GM12891 (cell line): Measurements from ENCODE around the gene FAR1.

ENCODE experiments used
- DNase-seq: peaks from one replicate; pipeline ENCODE4 v3.0.0; 2011; ENCODE audit warnings: low spot score; ENCODE audit not compliant: insufficient read length
- FAIRE-seq: peaks from 2 replicates; lab custom pipeline; 2011; peaks lifted over from hg19 to GRCh38; lab: Jason Lieb, UNC
- PAX5 ChIP-seq: IDR thresholded peaks from 2 replicates; pipeline ENCODE4 v1.6.1; 2011; ENCODE audit warnings: low read length, moderate library complexity, mild to moderate bottlenecking; ENCODE audit not compliant: insufficient read depth, severe bottlenecking
- POLR2A ChIP-seq: IDR thresholded peaks from 2 replicates; pipeline ENCODE4 v1.6.1; 2011; ENCODE audit warnings: low read depth, low read length, control low read depth
- POLR2AphosphoS5 ChIP-seq: IDR thresholded peaks from 2 replicates; pipeline ENCODE4 v1.6.1; 2011; ENCODE audit warnings: low read depth, low read length, control low read depth
- POU2F2 ChIP-seq: IDR thresholded peaks from 2 replicates; pipeline ENCODE4 v1.6.1; 2011; ENCODE audit warnings: low read depth, mild to moderate bottlenecking, control low read depth, low read length, moderate library complexity
- SPI1 ChIP-seq: IDR thresholded peaks from 2 replicates; pipeline ENCODE4 v1.6.1; 2011; ENCODE audit warnings: low read depth, low read length, control low read depth
- TAF1 ChIP-seq: IDR thresholded peaks from 2 replicates; pipeline ENCODE4 v1.6.1; 2011; ENCODE audit warnings: low read depth, low read length, control low read depth

The FAR1 gene

GRCh38 chr11:13771151-13771550 lies 102.7 kb downstream of the FAR1 start:
- no peak for DNase-seq
- TF ChIP-seq TAF1 (no peak), SPI1 (no peak), POLR2A (no peak), POU2F2 (no peak), POLR2AphosphoS5 (no peak), PAX5 (no peak)
- FAIRE-seq = no peak

DNA sequence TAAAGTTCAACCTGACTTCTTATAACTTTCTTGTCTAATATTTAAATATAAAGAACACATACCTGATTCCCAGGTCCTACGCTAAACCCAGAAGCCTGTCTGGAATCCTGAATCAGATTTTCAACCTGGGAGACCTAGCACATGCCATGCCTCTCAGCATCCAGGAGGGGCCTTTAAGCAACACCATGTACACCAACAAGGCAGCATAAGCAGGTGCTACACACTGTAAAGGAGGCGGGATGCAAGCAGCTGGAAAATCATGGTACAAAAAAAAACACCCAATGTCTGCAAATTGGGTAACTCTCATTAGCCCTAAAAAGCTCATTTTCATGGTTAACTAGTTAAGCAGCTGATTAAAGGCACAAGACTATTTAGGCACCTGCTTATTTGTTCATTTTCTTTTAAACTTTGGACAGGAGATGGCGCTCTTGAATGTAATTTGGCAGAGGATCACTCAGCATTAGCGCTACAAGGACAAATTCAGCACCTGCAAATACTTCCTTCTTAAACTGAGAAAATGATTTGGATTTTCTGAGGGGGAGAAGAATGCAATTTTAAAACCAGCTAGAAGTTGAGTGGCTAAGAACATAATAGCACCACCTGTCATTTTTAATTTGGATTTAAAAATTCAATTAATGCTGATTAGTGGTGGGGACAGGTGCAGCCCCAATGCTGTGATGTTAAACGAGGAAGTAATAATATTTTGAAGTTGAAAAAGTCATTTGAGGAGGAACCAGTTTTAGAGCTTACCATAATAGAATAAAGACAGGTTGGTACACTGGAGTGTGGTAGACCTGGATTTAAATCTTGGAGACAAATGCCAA lies 104.0 kb downstream of the FAR1 start:
- TF ChIP-seq SPI1 (no peak), PAX5 (no peak), POLR2AphosphoS5 (no peak)
- DNase-seq (no peak), FAIRE-seq (peak; percentile 60)

GRCh38 chr11:13775471-13775870 lies 107.0 kb downstream of the FAR1 start:
- no peak for FAIRE-seq

DNA sequence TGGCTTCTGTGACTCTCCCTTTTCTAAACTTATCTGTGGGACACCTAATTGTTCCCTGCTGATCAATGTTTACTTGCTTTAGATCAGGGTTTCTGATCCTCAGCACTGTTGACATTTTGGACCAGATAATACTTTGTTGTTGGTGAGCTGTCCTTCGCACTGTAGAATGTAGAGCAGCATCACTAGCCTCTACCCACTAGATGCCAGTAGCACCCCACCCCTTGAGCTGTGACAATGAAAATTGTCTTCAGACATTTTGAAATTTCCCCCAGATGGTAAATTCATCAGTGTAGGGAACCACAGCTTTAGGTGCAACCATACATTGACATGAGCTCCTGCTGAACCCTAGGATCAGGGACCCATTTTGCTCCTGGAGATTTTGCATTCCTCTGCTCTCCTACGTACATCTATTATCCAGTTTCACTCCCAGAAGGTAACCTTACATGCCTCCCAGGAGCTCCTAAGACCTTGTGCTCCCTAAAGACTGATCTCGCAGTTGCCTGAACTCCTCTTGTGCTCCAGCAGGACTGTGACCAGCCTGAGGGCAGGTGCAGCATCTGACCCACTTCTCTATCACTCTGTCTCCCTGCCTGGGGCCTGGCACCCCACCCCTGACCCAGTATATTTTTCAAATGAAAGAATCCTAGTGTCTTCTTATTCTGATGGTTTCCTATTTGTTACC lies 107.8 kb downstream of the FAR1 start:
- DNase-seq = no peak
- TF ChIP-seq POLR2A (no peak), POU2F2 (no peak), SPI1 (no peak), POLR2AphosphoS5 (no peak), PAX5 (no peak)
- no peak for FAIRE-seq

More at GRCh38 chr11:13775471-13775870, 107.0 kb downstream of the FAR1 start:
- TF ChIP-seq PAX5 (no peak), POU2F2 (no peak), TAF1 (no peak), SPI1 (no peak), POLR2AphosphoS5 (no peak), POLR2A (no peak)
- no peak for DNase-seq

DNA sequence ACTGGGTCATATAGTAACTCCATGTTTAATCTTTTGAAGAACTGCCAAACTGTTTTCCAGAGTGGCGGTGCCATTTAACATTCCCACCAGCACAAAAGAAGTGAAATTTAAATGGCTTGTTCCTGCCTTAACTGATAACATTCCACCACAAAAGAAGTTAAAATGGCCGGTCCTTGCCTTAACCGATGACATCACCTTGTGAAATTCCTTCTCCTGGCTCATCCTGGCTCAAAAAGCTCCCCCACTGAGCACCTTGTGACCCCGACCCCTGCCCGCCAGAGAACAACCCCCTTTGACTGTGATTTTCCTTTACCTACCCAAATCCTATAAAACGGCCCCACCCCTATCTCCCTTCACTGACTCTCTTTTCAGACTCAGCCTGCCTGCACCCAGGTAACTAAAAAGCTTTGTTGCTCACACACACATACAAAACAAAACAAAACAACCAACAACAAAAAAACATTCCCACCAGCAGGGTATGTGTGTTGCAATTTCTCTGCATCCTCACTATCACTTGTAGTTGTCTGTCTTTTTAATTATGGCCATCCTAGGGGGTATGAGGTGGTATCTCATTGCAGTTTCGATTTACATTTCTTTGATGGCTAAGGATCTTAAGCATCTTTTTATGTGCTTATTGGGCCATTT lies 109.0 kb downstream of the FAR1 start:
- DNase-seq (no peak), FAIRE-seq (no peak)
- TF ChIP-seq TAF1 (no peak), POLR2AphosphoS5 (no peak), POLR2A (no peak), SPI1 (no peak), POU2F2 (no peak), PAX5 (no peak)

GRCh38 chr11:13778345-13778744 lies 109.9 kb downstream of the FAR1 start:
- TF ChIP-seq POU2F2 = no peak
- no peak for TF ChIP-seq TAF1
- no peak for TF ChIP-seq POLR2AphosphoS5
- no peak for TF ChIP-seq SPI1
- no peak for TF ChIP-seq POLR2A
- no peak for TF ChIP-seq PAX5
- DNase-seq = no peak
- FAIRE-seq = no peak

DNA sequence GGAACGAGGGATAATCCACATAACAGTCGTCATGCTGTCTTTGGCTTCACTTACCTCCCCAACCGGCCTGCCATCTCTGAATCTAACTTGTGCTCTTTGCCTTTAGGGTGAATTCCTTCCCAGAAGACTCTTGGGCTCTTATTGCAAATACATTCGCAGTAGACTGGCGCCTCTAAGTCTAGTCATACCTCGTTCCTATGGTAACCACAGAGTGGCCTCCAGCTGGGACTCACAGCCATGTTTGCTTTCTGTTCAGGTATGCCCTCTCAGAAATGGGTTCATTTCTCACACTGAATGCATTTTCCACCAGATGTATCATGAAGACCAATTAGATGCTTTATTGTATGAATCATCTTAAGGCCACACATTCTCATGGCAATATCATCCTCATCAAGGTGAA lies 112.7 kb downstream of the FAR1 start:
- DNase-seq (no peak), FAIRE-seq (no peak)
- no peak for TF ChIP-seq PAX5
- no peak for TF ChIP-seq POU2F2
- no peak for TF ChIP-seq POLR2AphosphoS5
